ENCODE measurements around the gene PSMB9.

GRCh38 chr6:32862725-32863124, 8.7 kb downstream of the PSMB9 start:
- TF ChIP-seq CTCF (IDR thresholded peaks at IDR 0.05) (no peak), POLR2A (IDR thresholded peaks at IDR 0.05) (no peak)
